ENCODE measurements around the gene FAM20B.
"Not testable (repeated sequence)": the region's sequence is repeated elsewhere in the genome, so short reads cannot be mapped to it uniquely, and the experiment has no call there.

FAM20B gene

GRCh38 chr1:179025125-179025974 is at the start of gene FAM20B:
Gene FAM20B, plus strand, starts transcription at chr1:179025894. Its CDS starts 17,954 bp downstream, at chr1:179043848.
- peak; percentile 82 to 85 for DNase-seq (ENCODE audit: low read depth in 2 of 2)

- DNase-seq (ENCODE audit: low read depth in 2 of 2): no peak
Observed at GRCh38 chr1:178976541-178976940, 49.2 kb upstream of the FAM20B start.

- DNase-seq (ENCODE audit: low read depth in 2 of 2): no peak
Observed at GRCh38 chr1:178986204-178986603, 39.5 kb upstream of the FAM20B start.

- DNase-seq (ENCODE audit: low read depth in 2 of 2): not testable (repeated sequence)
Observed at GRCh38 chr1:178988198-178988597, 37.5 kb upstream of the FAM20B start.

GRCh38 chr1:178993559-178993958 is 32.1 kb upstream of the FAM20B start:
- no peak for DNase-seq (ENCODE audit: low read depth in 2 of 2)

GRCh38 chr1:178997428-178997827 is 28.3 kb upstream of the FAM20B start:
- no peak for DNase-seq (ENCODE audit: low read depth in 2 of 2)

GRCh38 chr1:178998295-178998694 is 27.4 kb upstream of the FAM20B start:
- DNase-seq (ENCODE audit: low read depth in 2 of 2): no peak

GRCh38 chr1:178999061-178999460 is 26.6 kb upstream of the FAM20B start:
- DNase-seq (ENCODE audit: low read depth in 2 of 2): no peak

GRCh38 chr1:179001451-179001850 is 24.2 kb upstream of the FAM20B start:
- no peak for DNase-seq (ENCODE audit: low read depth in 2 of 2)

GRCh38 chr1:179002064-179002463 is 23.6 kb upstream of the FAM20B start:
- not testable (repeated sequence) for DNase-seq (ENCODE audit: low read depth in 2 of 2)

GRCh38 chr1:179002552-179003345 is 22.9 kb upstream of the FAM20B start:
- DNase-seq (ENCODE audit: low read depth in 2 of 2): peak; percentile 38 to 41

GRCh38 chr1:179003512-179004066 is 22.1 kb upstream of the FAM20B start:
- DNase-seq (ENCODE audit: low read depth in 2 of 2): no peak

GRCh38 chr1:179007233-179007632 is 18.5 kb upstream of the FAM20B start:
- DNase-seq (ENCODE audit: low read depth in 2 of 2): no peak

GRCh38 chr1:179010671-179011070 is 15.0 kb upstream of the FAM20B start:
- no peak for DNase-seq (ENCODE audit: low read depth in 2 of 2)

GRCh38 chr1:179012038-179012437 is 13.7 kb upstream of the FAM20B start:
- DNase-seq (ENCODE audit: low read depth in 2 of 2): no peak

- DNase-seq (ENCODE audit: low read depth in 2 of 2): no peak
Observed at GRCh38 chr1:179014123-179014522, 11.6 kb upstream of the FAM20B start.

- DNase-seq (ENCODE audit: low read depth in 2 of 2): no peak
Observed at GRCh38 chr1:179015396-179015795, 10.3 kb upstream of the FAM20B start.

- no peak for DNase-seq (ENCODE audit: low read depth in 2 of 2)
Observed at GRCh38 chr1:179016706-179017382, 8.8 kb upstream of the FAM20B start.

- DNase-seq (ENCODE audit: low read depth in 2 of 2): no peak
Observed at GRCh38 chr1:179017383-179018326, 8.0 kb upstream of the FAM20B start.

- DNase-seq (ENCODE audit: low read depth in 2 of 2): no peak
Observed at GRCh38 chr1:179021873-179022272, 3.8 kb upstream of the FAM20B start.

Data from stimulated activated CD8-positive, alpha-beta memory T cell treated with anti-CD3 and anti-CD28 coated beads, Interleukin-2, amount 100 ng/mL, for 1 hour (primary cell).